HG03045 (cell line): Measurements from ENCODE around the gene ESPN.

Experiments
- ATAC-seq: cut with Tn5 transposase; IDR thresholded peaks from one replicate; pipeline ENCODE4 v1.9.1; 2021; ENCODE audit warnings: mild to moderate bottlenecking, moderate library complexity; ENCODE audit not compliant: unreplicated experiment

Gene ESPN

GRCh38 chr1:6508816-6509189 is 84.2 kb downstream of the ESPN start:
- ATAC-seq, result no peak

GRCh38 chr1:6509220-6509918 is 84.8 kb downstream of the ESPN start:
- ATAC-seq, result no peak

GRCh38 chr1:6509919-6510291 is 85.3 kb downstream of the ESPN start:
- ATAC-seq, result no peak

- ATAC-seq, result no peak
Measured at GRCh38 chr1:6510493-6510892, 85.9 kb downstream of the ESPN start.
